ENCODE results near the gene PSMD5. TPM values are rescaled to one million over a fixed set of nuclear protein-coding genes. Genes with fewer than 3 reads are reported as not detected.

The PSMD5 gene
- total and polyA plus RNA-seq, 8 donors = 14.8 to 39.1 (median 21.2) TPM

DNA sequence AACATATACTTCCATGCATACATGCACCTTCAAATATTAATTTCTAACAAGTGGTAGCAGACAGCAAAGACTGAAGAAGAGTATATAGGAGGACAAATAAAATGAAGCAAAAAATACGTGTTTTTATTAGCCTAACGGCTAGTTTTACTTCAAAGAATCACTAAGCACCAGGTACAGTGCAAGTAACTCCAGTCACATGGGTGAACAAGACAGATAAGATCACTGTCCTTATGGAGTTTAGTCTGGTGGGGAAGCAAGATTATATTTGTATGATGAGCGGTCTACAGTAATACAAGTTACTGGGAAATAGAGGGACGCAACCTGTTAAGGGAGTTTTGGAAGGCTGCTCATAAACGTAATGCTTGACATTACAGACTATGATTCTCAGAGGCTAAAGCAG, 65.5 kb downstream of the PSMD5 start:
- intact Hi-C loops (cut with DNase I; ENCODE audit: low total_unique reads) = no loop called here
- Histone ChIP-seq H3K4me3 (no peak overlapping the region), H3K36me3 (peaks cover 32 to 77% (median 71%) of the 10 kb centered on the region in 4 donors), H3K4me1 (peaks cover 8 to 29% (median 19%) of the 10 kb centered on the region in 4 donors), H3K9me3 (no peaks in the 10 kb centered on the region), H3K27ac (no peak overlapping the region), H3K27me3 (no peaks in the 10 kb centered on the region)
- TF ChIP-seq, protein P1, sequence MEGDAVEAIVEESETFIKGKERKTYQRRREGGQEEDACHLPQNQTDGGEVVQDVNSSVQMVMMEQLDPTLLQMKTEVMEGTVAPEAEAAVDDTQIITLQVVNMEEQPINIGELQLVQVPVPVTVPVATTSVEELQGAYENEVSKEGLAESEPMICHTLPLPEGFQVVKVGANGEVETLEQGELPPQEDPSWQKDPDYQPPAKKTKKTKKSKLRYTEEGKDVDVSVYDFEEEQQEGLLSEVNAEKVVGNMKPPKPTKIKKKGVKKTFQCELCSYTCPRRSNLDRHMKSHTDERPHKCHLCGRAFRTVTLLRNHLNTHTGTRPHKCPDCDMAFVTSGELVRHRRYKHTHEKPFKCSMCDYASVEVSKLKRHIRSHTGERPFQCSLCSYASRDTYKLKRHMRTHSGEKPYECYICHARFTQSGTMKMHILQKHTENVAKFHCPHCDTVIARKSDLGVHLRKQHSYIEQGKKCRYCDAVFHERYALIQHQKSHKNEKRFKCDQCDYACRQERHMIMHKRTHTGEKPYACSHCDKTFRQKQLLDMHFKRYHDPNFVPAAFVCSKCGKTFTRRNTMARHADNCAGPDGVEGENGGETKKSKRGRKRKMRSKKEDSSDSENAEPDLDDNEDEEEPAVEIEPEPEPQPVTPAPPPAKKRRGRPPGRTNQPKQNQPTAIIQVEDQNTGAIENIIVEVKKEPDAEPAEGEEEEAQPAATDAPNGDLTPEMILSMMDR (IDR thresholded peaks at IDR 0.05) = no peak
- TF ChIP-seq EP300 (IDR thresholded peaks at IDR 0.05) (no peak), POLR2AphosphoS5 (IDR thresholded peaks at IDR 0.05) (no peak), POLR2A (IDR thresholded peaks at IDR 0.05) (no peak)
- DNase-seq = no peak
- WGBS, 5 donors = 91 to 95% (median 92%) methylated on average over 5 of the region's 5 CpGs

DNA sequence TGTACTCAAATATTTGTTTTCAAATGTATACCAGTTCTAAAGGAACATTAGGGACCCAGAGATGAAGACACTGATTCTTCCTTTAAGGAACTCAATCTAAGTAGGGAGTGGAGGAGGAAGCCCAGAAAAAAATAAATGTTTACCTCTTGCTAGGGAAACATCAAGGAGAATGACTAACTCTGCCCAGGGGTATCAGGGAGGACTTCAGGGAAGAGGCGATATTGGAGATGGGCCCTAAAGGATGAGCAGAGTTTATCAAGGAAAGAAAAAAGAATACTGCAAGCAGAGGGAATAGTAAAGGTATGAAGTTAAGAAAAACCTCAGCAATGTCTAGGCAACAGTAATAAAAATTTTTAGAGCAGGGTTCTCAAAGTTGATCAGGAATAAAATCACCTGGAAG, 65.9 kb downstream of the PSMD5 start:
- no peak for DNase-seq
- peaks cover 8 to 29% (median 17%) of the 10 kb centered on the region in 4 donors for H3K4me1 ChIP-seq

GRCh38 chr9:120775859-120776258, 66.9 kb downstream of the PSMD5 start:
- Histone ChIP-seq H3K4me3 (no peak overlapping the region), H3K9me3 (no peaks in the 10 kb centered on the region), H3K27me3 (no peaks in the 10 kb centered on the region), H3K36me3 (peaks cover 39 to 89% (median 84%) of the 10 kb centered on the region in 4 donors), H3K4me1 (peaks cover 8 to 23% (median 15%) of the 10 kb centered on the region in 4 donors), H3K27ac (no peak overlapping the region)
- no peak for DNase-seq
- TF ChIP-seq, protein P1 (IDR thresholded peaks at IDR 0.05) = no peak
- TF ChIP-seq POLR2AphosphoS5 (IDR thresholded peaks at IDR 0.05) = no peak
- no peak for TF ChIP-seq POLR2A (IDR thresholded peaks at IDR 0.05)
- TF ChIP-seq EP300 (IDR thresholded peaks at IDR 0.05) = no peak
- intact Hi-C loops (cut with DNase I; ENCODE audit: low total_unique reads) = no loop called here
- 84 to 95% (median 92%) methylated on average over 5 of the region's 5 CpGs for WGBS, 5 donors

More for the DNA sequence above, 65.9 kb downstream of the PSMD5 start:
- 96 to 100% (median 97%) methylated on average over 1 of the region's 1 CpG for WGBS, 5 donors
- no peak overlapping the region for H3K27ac ChIP-seq
- H3K9me3 ChIP-seq = no peaks in the 10 kb centered on the region
- TF ChIP-seq, protein P1 (IDR thresholded peaks at IDR 0.05) = no peak
- TF ChIP-seq POLR2AphosphoS5 (IDR thresholded peaks at IDR 0.05) (no peak), EP300 (IDR thresholded peaks at IDR 0.05) (no peak), POLR2A (IDR thresholded peaks at IDR 0.05) (no peak)
- no peak overlapping the region for H3K4me3 ChIP-seq
- no peaks in the 10 kb centered on the region for H3K27me3 ChIP-seq
- intact Hi-C loops (cut with DNase I; ENCODE audit: low total_unique reads) = no loop called here
- peaks cover 32 to 79% (median 75%) of the 10 kb centered on the region in 4 donors for H3K36me3 ChIP-seq

GRCh38 chr9:120774719-120775118, 68.0 kb downstream of the PSMD5 start:
- no peak for DNase-seq
- intact Hi-C loops (cut with DNase I; ENCODE audit: low total_unique reads) = no loop called here
- Histone ChIP-seq H3K27ac (no peak overlapping the region), H3K9me3 (no peaks in the 10 kb centered on the region), H3K4me3 (no peak overlapping the region), H3K4me1 (peaks cover 7 to 16% (median 10%) of the 10 kb centered on the region in 4 donors), H3K27me3 (no peaks in the 10 kb centered on the region), H3K36me3 (peaks cover 36 to 91% (median 87%) of the 10 kb centered on the region in 4 donors)
- WGBS, 5 donors = 87 to 93% (median 92%) methylated on average over 4 of the region's 4 CpGs
- TF ChIP-seq EP300 (IDR thresholded peaks at IDR 0.05) (no peak), POLR2A (IDR thresholded peaks at IDR 0.05) (no peak), POLR2AphosphoS5 (IDR thresholded peaks at IDR 0.05) (no peak)
- TF ChIP-seq, protein P1 (IDR thresholded peaks at IDR 0.05) = no peak
